Astrocyte (in vitro differentiated cells and primary cell): ENCODE measurements around the gene NSD1.

Source experiments
- CTCF ChIP-seq: IDR thresholded peaks from 2 replicates; pipeline ENCODE4 v1.5.1; 2011; ENCODE audit warnings: low read depth, mild to moderate bottlenecking, inconsistent platforms, low read length, moderate library complexity; ENCODE audit not compliant: insufficient read depth
- EZH2 ChIP-seq: IDR thresholded peaks from 2 replicates; pipeline ENCODE4 v1.6.1; 2012; ENCODE audit warnings: mild to moderate bottlenecking, low read length, inconsistent platforms; ENCODE audit not compliant: insufficient read depth

GRCh38 chr5:177091232-177091631 is 42.3 kb upstream of the NSD1 start:
- no peak for TF ChIP-seq CTCF
- TF ChIP-seq EZH2 = no peak
